KBM-7 (cell line): Measurements from ENCODE around the gene COTL1.

ENCODE experiments used
- DNase-seq: peaks from one replicate; pipeline ENCODE4 v3.0.0-alpha.2; 2015
- in situ Hi-C: fragments of 300-500 bp; cut with MboI; formaldehyde crosslinking; loops from 2 replicates; pipeline ENCODE4 v1.14.3; 2020; ENCODE audit warnings: low sequenced_read_pairs, low pct_unique_long_range_greater_than_20kb, mixed read lengths

The COTL1 gene

DNA sequence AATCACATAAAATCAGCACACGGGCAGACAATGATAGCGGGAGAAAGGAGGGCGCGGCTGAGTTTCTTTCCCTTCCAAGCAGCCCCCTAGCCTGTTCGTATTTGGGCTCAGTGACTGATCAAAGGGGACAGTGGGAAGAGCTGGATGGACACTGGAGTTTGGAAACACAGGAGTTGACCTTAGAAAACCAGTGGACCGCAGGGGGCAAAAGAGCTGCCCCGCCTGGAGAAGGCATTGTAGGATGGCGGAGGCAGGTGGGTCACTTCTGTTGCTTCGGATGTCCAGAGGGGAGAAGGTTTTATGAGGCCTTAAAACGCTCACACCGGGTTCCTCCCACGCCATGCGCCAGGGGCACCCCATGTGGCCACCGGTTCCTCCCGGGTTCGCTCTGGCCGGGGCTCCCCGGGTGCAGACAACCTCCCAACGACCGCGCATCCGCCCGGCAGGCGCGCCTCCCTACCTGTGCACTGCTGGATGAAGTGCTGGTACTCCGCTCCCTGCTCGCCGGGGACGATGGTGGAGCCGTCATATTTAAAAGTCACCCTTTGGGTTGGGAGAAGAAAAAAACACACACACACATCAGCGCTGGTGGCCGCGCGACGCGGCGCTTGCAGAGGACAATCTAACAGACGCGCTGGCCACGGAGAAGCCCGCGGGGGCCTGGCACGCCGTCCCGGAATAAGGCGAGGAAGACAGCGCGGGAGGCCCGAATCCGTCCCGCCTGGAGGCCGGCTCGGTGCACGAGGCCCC, 662 bp downstream of the COTL1 start:
- peak; percentile 37 for DNase-seq
- in situ Hi-C loops = loop anchor here (10.0 kb wide), 1 partner anchor 102 kb away; no protein-coding TSS in a partner anchor

DNA sequence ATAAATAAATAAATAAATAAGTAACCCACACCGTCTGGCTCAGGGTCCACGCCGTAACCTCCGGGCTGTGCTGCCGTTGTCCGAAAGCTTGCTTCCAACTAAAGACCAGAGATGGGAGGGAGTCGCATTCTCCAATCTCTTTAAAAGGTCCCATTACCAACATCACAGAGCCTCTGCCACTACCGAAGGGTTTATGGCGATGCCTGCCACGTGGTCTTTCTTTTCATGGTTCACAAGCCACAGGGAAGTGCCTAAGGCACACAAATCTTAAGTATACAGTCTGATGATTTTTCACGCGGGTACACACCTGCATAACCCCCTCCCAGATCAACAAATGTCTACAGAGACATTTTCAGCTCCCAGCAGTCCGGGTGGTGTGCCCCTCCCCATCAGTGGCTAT, 1.4 kb downstream of the COTL1 start:
- DNase-seq = peak; percentile 42
- in situ Hi-C loops = loop anchor here (10.0 kb wide), 1 partner anchor 102 kb away; no protein-coding TSS in a partner anchor

DNA sequence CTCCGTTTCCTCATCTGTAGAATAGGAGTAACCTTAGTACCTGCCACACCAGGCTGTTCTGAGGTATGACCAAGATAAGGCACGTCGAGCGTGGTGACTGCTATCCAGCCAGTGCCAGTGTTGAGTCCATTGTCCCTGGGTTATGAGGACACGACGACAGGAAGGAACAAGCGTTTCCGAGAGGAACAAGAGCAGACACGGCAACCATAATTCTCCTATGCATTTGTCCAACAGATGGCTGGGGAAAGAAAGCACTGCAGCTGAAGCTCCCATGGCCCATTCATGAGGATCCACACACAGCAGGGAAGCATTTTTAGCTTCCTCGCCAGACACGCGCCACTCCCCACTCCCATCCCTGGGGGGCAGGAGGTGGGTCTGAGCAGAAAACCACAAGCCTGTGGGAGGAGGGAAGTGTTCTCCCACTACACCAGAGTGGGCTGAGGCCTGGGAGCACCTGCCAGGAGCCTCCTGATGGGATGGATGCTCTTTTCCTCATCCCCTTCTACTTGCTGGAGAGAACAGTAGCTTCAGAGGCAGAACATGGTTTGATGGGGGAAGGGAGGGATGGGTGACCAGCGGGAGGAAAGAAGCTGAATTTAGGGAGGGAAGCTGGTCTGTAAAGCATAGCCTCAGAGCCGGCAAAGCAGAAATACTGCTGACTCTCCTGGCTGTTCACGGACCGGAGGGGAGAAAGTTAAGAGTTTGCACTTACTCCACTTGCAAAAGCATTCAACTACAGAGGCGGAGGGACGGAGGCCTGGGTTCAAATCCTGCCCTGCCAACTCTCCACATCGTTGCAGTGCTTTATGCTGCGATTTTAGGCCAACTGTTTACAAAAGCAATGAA, 2.7 kb downstream of the COTL1 start:
- DNase-seq = peak; percentile 49
- in situ Hi-C loops = loop anchor here (10.0 kb wide), 1 partner anchor 100 kb away; no protein-coding TSS in a partner anchor

DNA sequence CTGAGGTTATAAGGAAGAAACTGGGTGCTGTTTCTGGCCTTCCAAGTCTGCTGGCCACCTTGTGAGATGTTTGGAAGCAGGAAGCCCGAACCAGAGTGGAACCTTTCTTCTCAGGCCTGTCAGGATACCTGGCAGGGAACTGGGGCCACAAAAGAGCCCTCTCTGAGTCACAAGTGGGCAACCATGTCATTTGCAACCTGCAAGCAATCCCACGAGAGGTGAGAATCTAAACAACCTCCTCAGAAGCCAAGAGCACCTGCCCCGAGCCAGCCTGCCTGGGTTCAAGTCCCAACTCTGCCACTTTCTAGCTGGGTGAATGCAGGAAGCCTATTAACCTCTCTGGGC, 3.3 kb downstream of the COTL1 start:
- in situ Hi-C loops = loop anchor here (10.0 kb wide), 1 partner anchor 100 kb away; no protein-coding TSS in a partner anchor

DNA sequence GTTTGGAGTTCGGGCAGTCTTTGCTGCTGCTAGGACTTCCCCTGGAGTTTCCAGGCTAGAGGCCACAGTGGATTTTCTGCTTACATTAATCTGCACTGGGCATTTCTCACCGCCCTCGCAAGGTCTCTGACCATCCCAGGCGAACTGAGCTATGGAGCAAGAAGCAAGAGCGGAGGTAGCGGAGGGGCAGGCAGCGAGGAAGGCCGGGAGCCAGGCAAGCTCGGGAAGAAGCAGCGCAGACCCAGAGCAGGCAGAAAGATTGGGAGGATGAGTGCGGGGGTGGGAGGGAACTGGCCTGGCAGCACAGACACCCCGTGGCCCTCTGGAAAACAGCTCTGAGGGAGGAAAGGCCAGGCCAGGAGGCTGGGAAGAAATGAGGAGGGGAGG, 3.8 kb downstream of the COTL1 start:
- no peak for DNase-seq
- in situ Hi-C loops = loop anchor here (10.0 kb wide), 1 partner anchor 99 kb away; no protein-coding TSS in a partner anchor

More for the DNA sequence above, 3.3 kb downstream of the COTL1 start:
- DNase-seq = no peak

DNA sequence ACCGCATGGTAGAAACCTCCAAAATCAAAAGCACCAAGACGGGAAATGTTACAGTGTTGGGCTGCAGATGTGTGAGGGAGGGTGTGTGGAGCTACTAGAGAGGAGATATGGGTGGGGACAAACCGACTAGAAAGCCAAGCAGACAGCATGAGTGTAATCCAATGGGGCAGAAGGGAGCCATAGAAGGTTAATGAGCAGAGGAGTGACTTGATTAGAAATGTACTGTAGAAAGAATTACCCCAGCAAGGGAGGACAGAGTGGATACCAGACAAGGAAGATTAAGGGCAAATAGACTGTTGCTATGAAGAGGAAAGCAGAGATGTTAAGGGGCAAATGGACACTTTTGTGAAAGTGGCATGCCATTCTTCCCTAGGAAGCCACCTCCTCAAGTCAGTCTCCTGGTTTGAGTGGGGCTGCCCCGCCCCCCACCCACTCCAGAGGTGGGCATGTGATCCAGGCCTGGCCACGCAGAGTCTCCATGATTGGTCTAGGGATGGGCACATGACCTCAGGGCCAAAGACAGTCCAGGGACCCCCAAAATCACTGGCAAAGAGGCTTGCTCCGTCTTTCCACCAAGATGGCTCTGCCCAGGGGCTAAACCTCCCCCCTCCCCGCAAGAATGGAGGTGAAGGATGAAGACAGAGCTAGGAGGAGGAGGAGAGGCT, 4.3 kb downstream of the COTL1 start:
- no peak for DNase-seq
- in situ Hi-C loops = loop anchor here (10.0 kb wide), 1 partner anchor 99 kb away; no protein-coding TSS in a partner anchor

DNA sequence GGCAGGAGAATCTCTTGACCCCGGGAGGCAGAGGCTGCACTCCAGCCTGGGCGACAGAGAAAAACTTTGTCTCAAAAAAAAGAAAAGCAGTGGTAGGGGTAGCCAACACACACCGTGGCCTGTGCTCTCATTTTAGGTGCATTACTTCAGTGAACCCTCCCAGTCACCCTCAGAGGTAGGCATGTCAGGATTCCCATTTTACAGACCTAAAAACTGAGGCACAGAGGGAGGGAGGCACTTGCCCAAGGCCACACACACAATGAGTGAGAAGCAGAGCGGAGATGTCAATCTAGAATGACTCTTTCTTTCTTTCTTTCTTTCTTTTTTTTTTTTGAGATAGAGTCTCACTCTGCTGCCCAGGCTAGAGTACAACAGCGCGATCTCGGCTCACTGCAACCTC, 5.2 kb downstream of the COTL1 start:
- no peak for DNase-seq
- in situ Hi-C loops = loop anchor here (10.0 kb wide), 1 partner anchor 98 kb away; no protein-coding TSS in a partner anchor

DNA sequence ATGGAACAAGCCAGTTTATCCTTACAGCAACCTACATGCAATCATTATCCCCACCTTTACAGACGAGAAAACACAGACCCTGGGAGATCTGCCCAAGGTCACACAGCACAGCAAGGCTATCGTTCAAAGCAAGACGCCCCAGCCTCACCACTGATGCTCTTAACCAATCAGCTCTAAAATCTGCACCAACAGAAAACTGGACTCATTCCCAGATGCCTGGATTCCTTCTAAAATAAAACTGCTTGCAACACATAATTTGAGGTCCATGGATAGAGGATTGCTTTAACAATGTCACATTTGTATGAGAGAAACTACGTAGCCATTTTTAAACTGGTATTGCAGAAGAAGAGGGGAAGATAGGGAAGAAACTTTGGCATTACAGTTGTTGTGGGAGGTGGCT, 6.8 kb downstream of the COTL1 start:
- in situ Hi-C loops = loop anchor here (10.0 kb wide), 1 partner anchor 96 kb away; no protein-coding TSS in a partner anchor
- no peak for DNase-seq

DNA sequence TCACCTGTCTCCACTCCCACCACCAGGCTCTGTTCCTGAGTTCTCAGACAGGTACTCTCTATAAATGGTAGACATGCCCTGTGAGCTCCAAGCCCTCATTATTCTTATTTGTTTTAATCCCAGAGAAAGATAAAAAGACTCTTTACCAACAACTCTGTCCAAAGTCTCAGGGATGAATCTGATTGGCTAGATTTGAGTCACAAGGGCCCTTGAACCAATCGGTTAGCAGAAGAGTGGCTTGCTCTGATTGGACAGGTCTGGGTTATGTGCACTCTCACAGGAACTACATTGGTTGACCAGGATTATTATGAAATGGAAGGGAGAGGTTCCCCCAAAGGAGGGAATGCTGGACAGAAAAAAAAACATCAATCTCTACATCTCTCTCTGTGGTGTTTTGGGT, 7.5 kb downstream of the COTL1 start:
- in situ Hi-C loops = loop anchor here (10.0 kb wide), 1 partner anchor 96 kb away; no protein-coding TSS in a partner anchor
- DNase-seq = no peak

DNA sequence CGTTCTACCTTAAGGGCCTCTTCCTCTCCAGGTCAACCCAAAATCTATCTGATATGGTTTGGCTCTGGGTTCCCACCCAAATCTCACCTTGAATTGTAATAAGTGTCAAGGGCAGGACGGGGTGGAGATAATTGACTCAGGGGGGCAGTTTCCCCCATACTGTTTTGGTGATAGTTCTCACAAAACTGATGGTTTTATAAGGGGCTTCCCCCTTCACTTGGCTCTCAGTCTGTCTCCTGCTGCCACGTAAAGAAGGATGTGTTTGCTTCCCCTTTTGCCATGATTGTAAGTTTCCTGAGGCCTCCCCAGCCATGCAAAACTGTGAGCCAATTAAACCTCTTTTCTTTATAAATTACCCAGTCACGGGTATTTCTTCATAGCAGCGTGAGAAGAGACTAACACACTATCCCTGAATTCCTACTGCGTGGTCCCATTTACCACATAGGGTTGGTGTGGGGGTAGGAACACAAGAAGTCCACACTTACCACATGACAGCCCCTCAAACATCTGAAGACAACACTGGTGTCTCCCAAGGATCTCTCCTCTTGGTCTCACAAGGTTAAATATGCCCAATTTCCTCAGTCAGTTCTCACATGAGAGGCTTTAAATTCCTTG, 8.2 kb downstream of the COTL1 start:
- peak; percentile 28 for DNase-seq
- in situ Hi-C loops = loop anchor here (10.0 kb wide), 1 partner anchor 95 kb away; no protein-coding TSS in a partner anchor

DNA sequence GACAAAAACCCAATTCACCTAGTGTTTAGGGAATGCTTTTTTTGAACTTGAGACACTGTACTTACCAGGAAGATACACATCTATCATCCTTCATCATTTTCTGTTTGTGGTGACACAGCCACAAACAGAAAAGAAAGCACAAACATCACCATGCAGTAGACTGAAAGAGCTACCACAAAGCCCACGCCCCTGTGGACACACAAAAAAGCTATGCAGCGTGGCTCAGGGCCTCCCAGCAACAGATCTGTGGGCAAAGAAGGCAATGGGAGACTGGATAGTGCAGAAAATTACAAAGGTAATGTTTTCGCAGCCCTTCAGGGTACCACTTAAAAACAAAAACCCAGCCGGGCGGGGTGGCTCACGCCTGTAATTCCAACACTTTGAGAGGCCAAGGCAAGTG, 9.6 kb downstream of the COTL1 start:
- DNase-seq = no peak

DNA sequence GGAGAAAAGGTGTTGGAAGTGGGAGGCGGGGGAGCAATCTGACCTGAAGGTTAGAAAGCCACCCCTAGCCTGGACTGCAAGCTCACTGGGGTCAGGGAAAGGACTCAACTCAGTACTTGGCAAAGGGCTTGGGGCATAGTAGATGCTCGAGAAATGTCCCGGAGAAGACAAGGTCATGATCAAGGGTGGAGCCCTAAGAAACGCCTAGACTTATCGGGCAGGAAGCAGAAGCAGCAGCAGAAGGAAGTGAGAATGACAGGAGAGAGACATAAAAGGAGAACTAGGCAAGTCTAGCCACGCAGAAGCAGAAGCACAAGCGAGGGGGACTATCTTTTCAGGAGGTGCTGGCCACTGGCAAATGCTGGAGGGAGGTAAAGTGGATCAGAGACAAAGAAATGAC, 10.2 kb downstream of the COTL1 start:
- peak; percentile 89 for DNase-seq
- in situ Hi-C loops = no loop called here

More for the DNA sequence above, 9.6 kb downstream of the COTL1 start:
- in situ Hi-C loops = no loop called here

DNA sequence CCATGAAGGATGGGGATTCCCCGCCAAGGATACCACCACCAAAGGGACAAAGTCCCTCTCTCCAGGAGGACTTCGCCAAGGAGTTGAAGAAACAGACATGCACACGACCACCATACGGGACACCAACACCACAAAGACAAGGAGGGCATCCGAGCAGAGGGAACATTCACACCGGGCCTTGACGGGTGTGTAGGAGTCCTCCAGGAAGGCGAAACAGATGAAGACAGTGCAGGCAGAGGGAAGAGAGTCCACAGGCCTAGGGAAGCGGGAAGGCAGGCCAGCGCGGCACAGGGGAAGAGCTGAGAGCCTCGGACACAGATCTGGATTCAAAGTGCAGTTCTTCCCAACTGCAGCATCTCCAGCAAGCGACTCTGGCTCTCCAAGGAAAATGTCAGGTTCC, 10.8 kb downstream of the COTL1 start:
- in situ Hi-C loops = no loop called here
- DNase-seq = no peak

DNA sequence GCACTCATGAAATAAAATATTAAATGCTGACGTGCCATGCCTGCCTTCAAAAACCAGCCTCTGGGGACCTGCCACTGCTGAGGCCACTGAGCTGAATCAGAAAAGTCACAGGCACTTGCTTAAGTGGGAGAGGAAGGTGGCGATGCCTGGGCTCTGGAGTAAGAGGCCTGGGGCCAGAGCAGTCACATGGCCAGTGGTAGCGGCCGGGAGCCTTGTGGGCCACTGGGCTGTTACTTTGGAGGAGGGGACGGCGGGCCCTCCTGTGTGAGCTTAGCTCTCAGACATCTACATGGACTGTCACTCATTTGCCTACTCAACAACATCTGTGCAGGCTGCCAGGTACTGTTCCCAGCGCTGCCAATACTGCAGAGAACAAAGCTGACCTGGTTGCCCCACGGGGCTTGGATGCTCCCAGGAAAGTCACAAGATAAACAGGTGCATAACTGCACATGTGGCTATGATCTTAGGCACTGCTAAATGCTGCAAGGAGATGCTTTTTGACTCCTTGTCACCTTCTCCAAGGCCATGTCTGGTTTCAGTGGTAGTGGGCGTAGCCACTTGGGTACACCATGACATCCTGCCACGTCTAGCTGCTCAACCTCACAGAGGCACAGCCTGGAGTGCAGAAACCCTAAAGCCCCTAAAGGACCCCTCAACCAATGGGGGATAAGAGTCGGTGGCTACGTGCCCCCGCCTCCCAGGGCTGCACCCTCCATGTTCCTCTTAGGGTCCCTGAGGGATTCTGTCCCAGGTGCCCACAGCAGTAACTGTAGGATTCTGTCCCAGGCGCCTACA, 11.6 kb downstream of the COTL1 start:
- in situ Hi-C loops = no loop called here
- no peak for DNase-seq

DNA sequence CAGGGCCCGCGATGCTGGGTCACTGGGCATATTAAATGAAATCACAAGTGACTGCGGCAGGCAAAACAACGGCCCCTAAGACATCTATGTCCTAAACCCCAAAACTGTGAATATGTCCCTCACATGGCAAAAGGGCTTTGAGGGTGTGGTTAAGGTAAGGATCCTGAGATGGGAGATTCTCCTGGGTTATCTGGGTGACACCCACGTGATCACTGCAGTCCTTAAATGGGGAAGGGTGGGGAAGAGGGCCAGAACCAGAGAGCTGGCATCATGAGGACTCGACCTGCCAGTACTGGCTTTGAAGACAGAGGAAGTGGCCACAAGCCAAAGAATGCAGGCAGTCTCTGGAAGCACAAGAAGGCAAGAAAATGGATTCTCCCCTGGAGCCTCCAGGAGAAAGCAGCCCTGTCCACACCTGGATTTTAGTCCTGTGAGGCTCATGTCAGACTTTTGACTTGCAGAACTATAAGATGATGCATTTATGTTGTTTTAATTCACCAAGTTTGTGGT, 12.5 kb downstream of the COTL1 start:
- DNase-seq = no peak
- in situ Hi-C loops = no loop called here

DNA sequence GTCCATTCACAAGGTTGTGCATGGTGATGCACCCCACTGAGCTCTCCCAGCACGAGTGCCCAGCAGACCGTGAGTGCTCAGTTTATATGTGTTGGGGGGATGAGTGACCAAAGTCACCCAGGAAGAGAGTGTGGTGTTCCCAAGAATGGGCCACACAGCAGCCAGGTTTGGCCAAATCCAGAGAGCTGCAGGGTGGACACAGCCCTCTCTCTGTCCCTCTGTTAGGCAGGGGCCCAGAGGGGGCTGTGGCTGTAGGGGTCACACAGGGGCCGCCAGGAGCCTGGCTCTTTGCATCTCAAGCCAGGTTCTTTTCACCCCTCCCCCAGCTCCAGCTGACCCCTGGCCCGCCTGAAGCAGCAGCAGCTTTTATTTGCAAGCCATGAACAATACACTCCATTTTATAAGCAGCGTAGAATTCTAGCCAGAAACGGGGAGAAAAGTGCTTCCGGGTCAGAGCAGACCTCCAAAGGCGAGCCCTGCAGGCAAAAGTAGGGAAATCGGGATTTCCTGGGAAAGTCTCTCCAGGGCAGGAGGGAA, 13.3 kb downstream of the COTL1 start:
- in situ Hi-C loops = no loop called here
- DNase-seq = no peak

DNA sequence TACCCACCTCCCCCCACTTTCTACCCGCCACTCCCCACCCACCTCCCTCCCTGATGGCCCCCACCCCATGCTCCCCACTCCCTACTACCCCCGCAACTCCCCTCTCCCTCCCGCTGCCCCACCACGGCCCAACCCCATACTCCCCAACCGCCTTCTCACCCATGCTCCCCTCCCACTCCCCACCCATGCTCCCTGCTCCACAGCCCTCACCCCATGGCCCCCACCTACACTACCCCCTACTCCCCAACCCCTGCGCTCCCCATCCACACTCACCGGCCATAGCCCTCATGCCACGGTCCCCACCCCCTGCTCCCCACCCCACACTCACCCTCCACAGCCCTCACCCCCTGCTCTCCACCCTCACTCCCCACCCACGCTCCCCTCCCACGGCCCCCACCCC, 13.9 kb downstream of the COTL1 start:
- in situ Hi-C loops = no loop called here
- DNase-seq = no peak
